ENCODE measurements around the gene UIMC1. TPM values are rescaled to one million over a fixed set of nuclear protein-coding genes. Genes with fewer than 3 reads are reported as not detected.
A peak's percentile ranks its signal among the peaks of the same experiment; 100 is the strongest.

Gene UIMC1
- total RNA-seq, 1 donor from 2014 or later: 62.6 TPM

DNA sequence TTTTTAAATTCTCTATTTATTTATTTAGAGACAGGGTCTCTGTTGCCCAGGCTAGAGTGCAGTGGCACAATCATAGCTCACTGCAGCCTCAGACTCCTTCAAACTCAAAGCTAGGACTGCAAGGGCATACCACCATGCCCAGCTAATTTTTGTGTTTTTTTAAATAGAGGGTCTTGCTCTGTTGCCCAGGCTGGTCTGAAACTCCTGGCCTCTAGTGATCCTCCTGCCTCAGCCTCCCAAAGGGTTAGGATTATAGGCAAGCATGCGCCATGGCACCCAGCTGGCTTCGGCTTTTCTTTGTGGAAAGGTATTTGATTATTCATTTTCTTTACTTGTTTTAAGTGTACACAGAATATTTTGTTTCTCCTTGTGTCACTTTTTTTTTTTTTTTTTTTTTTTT, 21.1 kb upstream of the UIMC1 start:
- no peak overlapping the region for H3K4me3 Mint-ChIP-seq (ENCODE audit: low read depth)
- no peak overlapping the region for H3K27ac Mint-ChIP-seq
- peaks cover 51% of the 10 kb centered on the region for H3K36me3 Mint-ChIP-seq (ENCODE audit: low read depth)

DNA sequence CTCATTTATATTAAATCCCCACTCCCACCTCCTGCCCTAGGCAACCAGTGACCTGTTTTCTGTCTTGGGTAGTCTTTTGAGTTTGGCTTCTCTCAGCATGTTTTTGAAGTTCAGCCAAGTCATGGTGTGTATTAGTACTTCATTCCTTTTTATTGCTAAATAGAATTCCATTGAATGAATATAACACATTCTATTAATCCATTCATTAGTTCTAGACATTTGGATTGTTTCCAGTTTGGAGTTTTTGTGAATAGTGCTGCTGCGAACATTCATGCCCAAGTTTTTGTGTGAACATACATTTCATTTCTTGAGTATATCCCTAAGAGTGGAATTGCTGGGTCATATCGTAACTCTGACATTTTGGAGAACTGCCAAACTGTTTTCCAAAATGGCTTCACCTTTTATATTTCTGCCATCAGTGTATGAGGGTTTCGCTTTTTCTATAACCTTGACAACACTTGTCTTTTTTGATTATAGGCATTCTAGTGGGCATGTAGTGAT, 18.6 kb upstream of the UIMC1 start:
- peaks cover 37% of the 10 kb centered on the region for H3K36me3 Mint-ChIP-seq (ENCODE audit: low read depth)
- H3K4me3 Mint-ChIP-seq (ENCODE audit: low read depth): no peak overlapping the region
- no peak for DNase-seq (ENCODE audit: low spot score)
- H3K27ac Mint-ChIP-seq: no peak overlapping the region
- peaks cover 31% of the 10 kb centered on the region for H3K4me1 Mint-ChIP-seq (ENCODE audit: low read depth)
- intact Hi-C loops (cut with micrococcal nuclease): no loop called here
- no peaks in the 10 kb centered on the region for H3K9me3 Mint-ChIP-seq
- no peaks in the 10 kb centered on the region for H3K27me3 Mint-ChIP-seq (ENCODE audit: low read depth)

More for the DNA sequence above, 21.1 kb upstream of the UIMC1 start:
- H3K27me3 Mint-ChIP-seq (ENCODE audit: low read depth): no peaks in the 10 kb centered on the region
- peaks cover 5% of the 10 kb centered on the region for H3K9me3 Mint-ChIP-seq
- no peak for DNase-seq (ENCODE audit: low spot score)
- intact Hi-C loops (cut with micrococcal nuclease): no loop called here
- H3K4me1 Mint-ChIP-seq (ENCODE audit: low read depth): peaks cover 30% of the 10 kb centered on the region

DNA sequence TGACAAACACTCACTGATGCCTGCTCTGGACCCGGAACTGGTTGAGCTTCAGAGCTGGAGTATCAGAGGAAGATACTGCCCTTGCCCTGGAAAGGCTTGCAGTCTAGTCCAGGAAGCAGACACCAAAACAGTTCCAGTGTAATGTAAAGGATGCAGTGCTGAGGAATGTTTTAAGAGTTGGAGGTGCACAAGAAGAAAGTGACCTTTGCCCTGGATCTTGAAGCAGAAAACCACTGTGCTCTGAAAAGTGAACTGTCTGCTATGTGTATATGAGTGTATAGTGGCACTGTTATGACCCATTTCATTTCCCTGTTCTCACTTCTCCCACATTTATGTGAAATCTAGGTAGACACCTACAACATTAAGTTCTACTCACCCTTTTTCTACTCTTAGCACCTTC, 18.0 kb upstream of the UIMC1 start:
- no peaks in the 10 kb centered on the region for H3K9me3 Mint-ChIP-seq
- H3K4me1 Mint-ChIP-seq (ENCODE audit: low read depth): peaks cover 31% of the 10 kb centered on the region
- H3K27me3 Mint-ChIP-seq (ENCODE audit: low read depth): no peaks in the 10 kb centered on the region
- H3K27ac Mint-ChIP-seq: no peak overlapping the region
- H3K36me3 Mint-ChIP-seq (ENCODE audit: low read depth): peaks cover 31% of the 10 kb centered on the region
- intact Hi-C loops (cut with micrococcal nuclease): no loop called here
- H3K4me3 Mint-ChIP-seq (ENCODE audit: low read depth): peak overlapping the region; percentile 13
- DNase-seq (ENCODE audit: low spot score): no peak

DNA sequence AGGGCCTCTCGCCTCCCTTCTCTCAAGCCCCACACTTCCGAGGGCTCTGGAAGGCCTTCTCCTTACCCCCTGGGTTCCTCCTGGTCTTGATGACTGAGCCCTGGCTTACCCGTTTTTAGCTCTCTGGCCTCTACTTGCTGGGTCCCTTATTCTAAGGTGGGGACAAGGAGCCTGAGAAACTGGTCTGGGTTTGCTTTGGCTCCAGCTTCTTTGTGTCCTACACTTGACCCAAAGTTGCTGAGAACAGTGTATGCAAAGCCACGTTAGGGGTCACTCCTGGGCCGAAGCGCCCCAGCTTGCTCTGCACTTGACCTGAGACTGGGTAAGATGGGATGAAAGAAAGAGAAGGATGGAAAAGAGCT, 16.7 kb upstream of the UIMC1 start:
- peak overlapping the region; percentile 93 for H3K27ac Mint-ChIP-seq
- H3K27me3 Mint-ChIP-seq (ENCODE audit: low read depth): no peaks in the 10 kb centered on the region
- peaks cover 29% of the 10 kb centered on the region for H3K4me1 Mint-ChIP-seq (ENCODE audit: low read depth)
- intact Hi-C loops (cut with micrococcal nuclease): no loop called here
- no peaks in the 10 kb centered on the region for H3K9me3 Mint-ChIP-seq
- H3K36me3 Mint-ChIP-seq (ENCODE audit: low read depth): peaks cover 23% of the 10 kb centered on the region
- H3K4me3 Mint-ChIP-seq (ENCODE audit: low read depth): peak overlapping the region; percentile 98
- no peak for DNase-seq (ENCODE audit: low spot score)

DNA sequence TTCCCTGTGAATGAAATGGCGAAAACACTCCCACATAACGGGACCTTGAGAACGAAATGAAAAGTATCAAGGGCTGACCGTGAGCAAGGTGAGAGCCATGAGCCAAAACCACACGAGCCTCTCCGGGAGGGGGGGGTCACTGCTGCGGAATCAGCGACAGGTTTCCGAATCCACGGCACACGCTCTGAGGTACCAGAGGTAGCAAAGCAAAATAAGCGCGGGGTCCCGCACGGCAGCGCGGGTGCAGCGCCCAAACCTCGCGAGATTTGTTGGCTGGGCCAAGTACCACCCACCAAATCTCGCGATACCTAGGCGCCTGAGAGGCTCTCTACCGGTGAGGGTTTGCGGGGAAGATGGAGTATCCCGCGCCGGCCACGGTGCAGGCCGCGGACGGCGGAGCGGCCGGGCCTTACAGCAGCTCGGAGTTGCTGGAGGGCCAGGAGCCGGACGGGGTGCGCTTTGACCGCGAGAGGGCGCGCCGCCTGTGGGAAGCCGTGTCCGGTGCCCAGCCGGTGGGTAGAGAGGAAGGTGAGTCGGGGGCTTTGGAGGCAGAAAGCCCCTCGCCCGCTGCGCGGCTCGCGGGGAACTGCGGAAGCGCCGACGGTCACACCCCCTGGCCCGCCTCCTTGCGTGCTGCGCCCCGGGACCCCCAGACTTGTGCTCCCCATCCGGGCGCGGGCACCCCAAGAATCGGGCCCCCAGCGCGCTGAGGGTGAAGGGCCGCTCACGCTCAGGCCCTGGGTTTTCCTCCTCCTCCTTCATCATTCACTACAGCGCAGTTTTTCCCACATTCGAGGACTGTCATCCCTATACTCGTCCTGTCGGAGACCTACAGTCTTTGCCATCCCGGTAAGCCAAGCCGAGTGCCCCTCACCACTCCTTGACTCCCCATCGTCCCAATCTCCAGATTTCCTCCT, 16.1 kb upstream of the UIMC1 start, which contains the start of gene ZNF346:
TSS of gene ZNF346 (plus strand) at position 311 of the 917 bp plus-strand sequence. CDS start at position 354, 43 bp downstream.
- Mint-ChIP-seq H3K9me3 (no peaks in the 10 kb centered on the region), H3K36me3 (ENCODE audit: low read depth) (peaks cover 20% of the 10 kb centered on the region), H3K27ac (peak within 1 kb of the TSS; percentile 93), H3K4me1 (ENCODE audit: low read depth) (peaks cover 29% of the 10 kb centered on the region), H3K27me3 (ENCODE audit: low read depth) (no peaks in the 10 kb centered on the region), H3K4me3 (ENCODE audit: low read depth) (peak within 1 kb of the TSS; percentile 98)
- intact Hi-C loops (cut with micrococcal nuclease): loop anchor here (1.0 kb wide), 1 partner anchor 16 kb away; the partner anchor contains the start of gene UIMC1
- DNase-seq (ENCODE audit: low spot score): peak; percentile 88

DNA sequence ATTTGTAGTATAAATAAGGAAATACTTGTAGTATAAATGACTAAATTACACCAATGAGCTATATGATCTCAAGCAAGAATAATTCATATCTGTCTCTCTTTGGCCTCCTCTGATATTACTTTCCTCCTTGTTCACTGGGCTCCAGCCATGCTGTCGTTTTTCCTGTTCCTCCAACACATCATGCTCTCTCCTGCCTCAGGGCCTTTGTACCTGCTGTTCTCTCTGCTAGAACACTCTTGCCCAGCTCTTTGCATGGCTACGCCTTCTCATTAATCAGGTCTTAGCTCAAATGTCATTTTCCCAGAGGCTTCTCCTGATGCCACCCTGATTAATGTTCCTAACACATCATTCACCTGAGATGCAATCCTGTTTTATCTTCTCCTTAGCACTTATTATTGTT, 13.5 kb upstream of the UIMC1 start:
- Mint-ChIP-seq H3K36me3 (ENCODE audit: low read depth) (peaks cover 9% of the 10 kb centered on the region), H3K4me1 (ENCODE audit: low read depth) (peaks cover 21% of the 10 kb centered on the region), H3K9me3 (no peaks in the 10 kb centered on the region), H3K27me3 (ENCODE audit: low read depth) (no peaks in the 10 kb centered on the region), H3K4me3 (ENCODE audit: low read depth) (no peak overlapping the region), H3K27ac (no peak overlapping the region)
- no peak for DNase-seq (ENCODE audit: low spot score)
- intact Hi-C loops (cut with micrococcal nuclease): no loop called here

DNA sequence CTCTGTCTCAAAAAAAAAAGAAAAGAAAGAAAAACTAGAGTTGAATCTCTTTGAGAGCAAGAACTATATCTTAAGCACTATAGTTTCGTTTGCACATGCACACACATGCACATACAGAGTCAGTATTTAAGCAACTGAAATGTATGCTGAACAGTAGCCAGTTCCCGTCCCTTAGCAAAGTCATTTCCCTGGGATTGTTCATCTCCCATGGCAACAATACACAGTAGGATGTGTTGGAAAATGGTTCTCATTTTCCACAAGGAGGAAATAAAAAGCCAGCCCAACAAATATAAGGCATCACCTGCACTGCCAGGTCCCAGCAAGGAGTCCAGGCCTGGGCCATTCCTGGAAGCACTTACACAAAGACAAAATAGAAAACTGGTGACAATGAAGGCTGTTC, 11.8 kb upstream of the UIMC1 start:
- no peak overlapping the region for H3K27ac Mint-ChIP-seq
- H3K9me3 Mint-ChIP-seq: no peaks in the 10 kb centered on the region
- DNase-seq (ENCODE audit: low spot score): no peak
- no peaks in the 10 kb centered on the region for H3K27me3 Mint-ChIP-seq (ENCODE audit: low read depth)
- intact Hi-C loops (cut with micrococcal nuclease): no loop called here
- no peak overlapping the region for H3K4me3 Mint-ChIP-seq (ENCODE audit: low read depth)
- H3K4me1 Mint-ChIP-seq (ENCODE audit: low read depth): peaks cover 8% of the 10 kb centered on the region
- H3K36me3 Mint-ChIP-seq (ENCODE audit: low read depth): no peaks in the 10 kb centered on the region

DNA sequence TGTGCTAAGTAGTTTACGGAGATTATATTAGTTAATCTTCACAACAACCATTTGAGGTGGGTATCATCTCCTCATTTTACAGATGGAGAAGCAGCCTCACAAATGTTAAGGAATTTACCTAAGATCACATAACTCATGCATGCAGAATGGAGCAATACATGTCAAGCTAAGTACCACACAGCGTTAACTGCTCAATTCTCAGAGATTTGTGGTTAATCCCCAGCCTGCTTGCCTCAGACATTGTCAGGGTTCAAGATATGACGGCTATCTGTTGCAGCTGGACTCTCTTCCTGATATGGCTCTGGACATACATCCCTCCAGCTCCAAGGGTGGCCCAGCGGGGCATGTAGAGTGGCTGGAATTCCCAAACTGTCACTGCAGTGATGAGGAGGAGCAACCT, 8.6 kb upstream of the UIMC1 start:
- Mint-ChIP-seq H3K27me3 (ENCODE audit: low read depth) (no peaks in the 10 kb centered on the region), H3K36me3 (ENCODE audit: low read depth) (no peaks in the 10 kb centered on the region), H3K4me1 (ENCODE audit: low read depth) (no peaks in the 10 kb centered on the region), H3K9me3 (no peaks in the 10 kb centered on the region), H3K27ac (no peak overlapping the region), H3K4me3 (ENCODE audit: low read depth) (no peak overlapping the region)
- DNase-seq (ENCODE audit: low spot score): no peak
- intact Hi-C loops (cut with micrococcal nuclease): no loop called here

DNA sequence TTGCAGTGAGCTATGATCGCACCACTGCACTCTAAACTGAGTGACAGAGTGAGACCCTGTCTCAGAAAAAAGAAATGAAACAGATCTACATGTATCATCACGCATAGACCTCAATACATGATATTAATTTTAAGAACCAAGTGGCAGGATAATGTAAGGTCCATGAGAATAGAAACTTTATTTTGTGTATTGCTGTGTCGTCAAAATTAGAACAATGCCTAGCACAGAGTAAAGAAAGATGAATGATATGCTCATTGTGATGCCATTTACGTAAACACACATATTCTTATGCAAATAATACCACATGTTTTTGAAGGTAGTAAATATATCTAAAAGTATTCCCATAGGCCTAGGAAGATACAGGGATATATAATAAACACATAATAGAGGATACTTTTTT, 3.6 kb upstream of the UIMC1 start:
- Mint-ChIP-seq H3K27ac (no peak overlapping the region), H3K4me3 (ENCODE audit: low read depth) (no peak overlapping the region), H3K4me1 (ENCODE audit: low read depth) (peaks cover 9% of the 10 kb centered on the region), H3K27me3 (ENCODE audit: low read depth) (no peaks in the 10 kb centered on the region), H3K9me3 (no peaks in the 10 kb centered on the region), H3K36me3 (ENCODE audit: low read depth) (peaks cover 13% of the 10 kb centered on the region)
- intact Hi-C loops (cut with micrococcal nuclease): no loop called here
- no peak for DNase-seq (ENCODE audit: low spot score)

DNA sequence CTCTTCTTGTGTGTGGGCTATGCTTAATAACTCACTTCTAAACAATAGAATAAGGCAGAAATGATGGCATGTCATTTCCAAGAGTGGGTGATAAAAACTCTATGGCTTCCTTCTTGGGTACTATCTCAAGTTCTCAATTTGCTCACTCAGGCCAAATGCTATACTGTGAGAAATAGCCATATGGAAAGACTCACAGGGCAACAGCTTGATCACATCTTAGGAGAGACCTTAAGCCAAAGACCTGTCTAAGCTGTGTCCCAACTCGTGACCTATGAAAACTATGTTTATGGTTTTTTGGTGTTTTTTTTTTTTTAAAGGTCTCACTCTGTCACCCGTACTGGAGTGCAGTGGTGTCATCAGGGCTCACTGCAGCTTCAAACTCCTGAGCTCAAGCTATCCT, 2.1 kb upstream of the UIMC1 start:
- Mint-ChIP-seq H3K27me3 (ENCODE audit: low read depth) (no peaks in the 10 kb centered on the region), H3K9me3 (no peaks in the 10 kb centered on the region), H3K27ac (no peak overlapping the region), H3K4me3 (ENCODE audit: low read depth) (no peak overlapping the region), H3K4me1 (ENCODE audit: low read depth) (peaks cover 16% of the 10 kb centered on the region), H3K36me3 (ENCODE audit: low read depth) (peaks cover 14% of the 10 kb centered on the region)
- no peak for DNase-seq (ENCODE audit: low spot score)
- intact Hi-C loops (cut with micrococcal nuclease): loop anchor here (5.0 to 10.0 kb wide), 5 partner anchors 124 to 1196 kb away; partner anchors contain the start of genes HNRNPAB, NSD1, PRELID1 and RAB24

DNA sequence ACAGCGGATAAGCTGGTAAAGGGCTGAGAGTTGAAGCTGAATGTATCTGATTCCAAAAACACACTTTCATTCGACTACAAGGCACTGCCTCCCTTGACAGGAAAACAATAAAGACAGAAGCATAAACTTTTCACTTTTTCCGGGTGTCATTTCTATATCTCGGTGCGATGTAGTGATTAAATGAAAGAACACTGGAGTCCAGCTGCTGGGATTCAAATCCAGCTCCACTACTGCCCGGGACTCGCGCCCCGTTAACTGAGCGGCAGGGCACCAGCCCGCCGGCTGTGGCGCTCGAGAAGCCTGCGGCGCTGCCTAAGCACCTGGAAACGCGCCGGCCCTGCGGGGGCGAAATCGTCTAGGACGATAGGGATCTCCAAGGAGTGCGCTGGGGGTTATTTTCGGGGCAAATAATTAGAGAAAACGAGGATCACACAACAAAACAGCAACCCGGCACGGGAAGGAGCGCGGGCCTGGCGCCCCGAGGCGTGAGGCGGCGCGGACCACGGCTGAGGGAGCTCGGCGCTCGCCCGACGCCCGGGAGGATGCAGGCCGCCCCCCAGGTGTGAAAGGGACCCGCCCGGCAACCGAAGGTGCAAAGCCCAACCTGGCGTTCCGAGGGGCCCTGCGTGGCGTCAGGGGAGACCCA, 837 bp downstream of the UIMC1 start:
- no peaks in the 10 kb centered on the region for H3K27me3 Mint-ChIP-seq (ENCODE audit: low read depth)

DNA sequence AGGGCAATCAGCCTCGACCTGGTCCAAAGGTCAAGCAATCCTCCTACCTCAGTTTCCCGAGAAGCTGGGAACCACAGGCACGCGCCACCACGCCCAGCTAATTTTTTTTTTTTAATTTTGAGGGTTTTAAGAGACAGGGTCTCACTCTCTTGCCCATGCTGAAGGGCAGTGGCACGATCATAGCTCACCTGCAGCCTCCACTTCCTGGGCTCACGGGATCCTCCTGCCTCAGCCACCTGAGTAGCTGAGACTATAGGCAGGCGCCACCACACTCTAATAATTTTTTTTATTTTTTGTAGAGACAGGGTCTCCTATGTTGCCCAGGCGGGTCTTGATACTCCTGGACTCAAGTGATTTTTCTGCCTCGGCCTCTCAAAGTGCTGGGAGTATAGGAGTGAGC, 1.6 kb downstream of the UIMC1 start:
- intact Hi-C loops (cut with micrococcal nuclease): loop anchor here (5.0 to 10.0 kb wide), 5 partner anchors 127 to 1200 kb away; partner anchors contain the start of genes HNRNPAB, NSD1, PRELID1 and RAB24
- no peak for DNase-seq (ENCODE audit: low spot score)
- Mint-ChIP-seq H3K27me3 (ENCODE audit: low read depth) (no peaks in the 10 kb centered on the region), H3K4me3 (ENCODE audit: low read depth) (peak overlapping the region; percentile 95), H3K4me1 (ENCODE audit: low read depth) (peaks cover 23% of the 10 kb centered on the region), H3K27ac (no peak overlapping the region), H3K9me3 (no peaks in the 10 kb centered on the region), H3K36me3 (ENCODE audit: low read depth) (peaks cover 27% of the 10 kb centered on the region)

More for the DNA sequence above, 837 bp downstream of the UIMC1 start:
- intact Hi-C loops (cut with micrococcal nuclease): loop anchor here (1.0 to 10.0 kb wide), 6 partner anchors 17 to 1199 kb away; partner anchors contain the start of genes HNRNPAB, NSD1, PRELID1 and RAB24
- H3K36me3 Mint-ChIP-seq (ENCODE audit: low read depth): peaks cover 19% of the 10 kb centered on the region
- peak overlapping the region; percentile 95 for H3K4me3 Mint-ChIP-seq (ENCODE audit: low read depth)
- H3K9me3 Mint-ChIP-seq: no peaks in the 10 kb centered on the region
- DNase-seq (ENCODE audit: low spot score): peak; percentile 54
- H3K4me1 Mint-ChIP-seq (ENCODE audit: low read depth): peaks cover 23% of the 10 kb centered on the region
- peak overlapping the region; percentile 93 for H3K27ac Mint-ChIP-seq
